Keratinocyte (primary cell): Measurements from ENCODE around the gene MKLN1. TPM values are rescaled to one million over a fixed set of nuclear protein-coding genes. Genes with fewer than 3 reads are reported as not detected.

Experiments used
- DNase-seq: peaks from one replicate; pipeline ENCODE4 v3.0.0-alpha.2; 2011; ENCODE audit warnings: low read depth, missing footprints, low spot score
- FAIRE-seq: peaks from 2 replicates; lab custom pipeline; 2011; peaks lifted over from hg19 to GRCh38; lab: Jason Lieb, UNC
- H2AFZ ChIP-seq: 2 replicates; pipeline ENCODE4 v1.6.0; 2012; ENCODE audit warnings: low read length, control low read depth, inconsistent platforms; ENCODE audit not compliant: control insufficient read depth
- H3K27ac ChIP-seq: 2 replicates; pipeline ENCODE4 v1.5.1; 2011; ENCODE audit warnings: low read length; ENCODE audit not compliant: control insufficient read depth, insufficient read depth
- H3K27me3 ChIP-seq: 3 replicates; pipeline ENCODE4 v1.6.0; 2011; ENCODE audit warnings: low read length; ENCODE audit not compliant: control insufficient read depth, insufficient read depth; ENCODE audit errors: extremely low read depth
- H3K36me3 ChIP-seq, 2 experiments: 2 replicates in 1 of 2; 3 replicates in 1 of 2; pipeline ENCODE4 v1.5.1; 2011; ENCODE audit warnings: low read length in 2 of 2, mild to moderate bottlenecking in 1 of 2; ENCODE audit not compliant: control insufficient read depth in 2 of 2, insufficient read depth in 2 of 2; ENCODE audit errors: extremely low read depth in 1 of 2
- H3K4me1 ChIP-seq: 3 replicates; pipeline ENCODE4 v1.5.1; 2011; ENCODE audit warnings: low read length; ENCODE audit not compliant: control insufficient read depth, insufficient read depth; ENCODE audit errors: extremely low read depth
- H3K4me2 ChIP-seq: 3 replicates; pipeline ENCODE4 v1.6.0; 2011; ENCODE audit warnings: low read depth, low read length; ENCODE audit not compliant: control insufficient read depth, insufficient read depth; ENCODE audit errors: extremely low read depth
- H3K4me3 ChIP-seq, 3 experiments: fragments of 200-600 bp in 1 of 3; sonication (generic) in 1 of 3; 2 replicates in 2 of 3; 3 replicates in 1 of 3; pipeline ENCODE4 v1.5.1; 2011 to 2016; ENCODE audit warnings: low read length in 3 of 3, mild to moderate bottlenecking in 3 of 3, control low read depth in 2 of 3, inconsistent platforms in 1 of 3, low read depth in 1 of 3, mixed read lengths in 1 of 3, mixed run types in 1 of 3, moderate library complexity in 1 of 3; ENCODE audit not compliant: control insufficient read depth in 2 of 3, insufficient read depth in 2 of 3; ENCODE audit errors: extremely low read depth in 1 of 3
- H3K79me2 ChIP-seq: 2 replicates; pipeline ENCODE4 v1.6.0; 2012; ENCODE audit warnings: low read length; ENCODE audit not compliant: control insufficient read depth, insufficient read depth
- H3K9ac ChIP-seq: 3 replicates; pipeline ENCODE4 v1.6.0; 2011; ENCODE audit warnings: low read length; ENCODE audit not compliant: control insufficient read depth, insufficient read depth; ENCODE audit errors: extremely low read depth
- H3K9me1 ChIP-seq: 3 replicates; pipeline ENCODE4 v1.6.0; 2011; ENCODE audit warnings: low read length; ENCODE audit not compliant: control insufficient read depth, insufficient read depth; ENCODE audit errors: extremely low read depth
- H3K9me3 ChIP-seq: 2 replicates; pipeline ENCODE4 v1.5.1; 2012; ENCODE audit warnings: low read depth, low read length; ENCODE audit not compliant: control insufficient read depth
- H4K20me1 ChIP-seq: 3 replicates; pipeline ENCODE4 v1.6.0; 2011; ENCODE audit warnings: low read length; ENCODE audit not compliant: control insufficient read depth, insufficient read depth; ENCODE audit errors: extremely low read depth
- CTCF ChIP-seq, 3 experiments: IDR thresholded peaks in 1 of 3; conservative IDR thresholded peaks in 1 of 3; optimal IDR thresholded peaks in 1 of 3; 2 replicates in 2 of 3; 3 replicates in 1 of 3; pipeline versions ENCODE3 to v1.5.1; 2011; ENCODE audit warnings: low read length in 3 of 3, mild to moderate bottlenecking in 3 of 3, moderate library complexity in 2 of 3, control low read depth in 1 of 3, inconsistent platforms in 1 of 3; ENCODE audit not compliant: insufficient read depth in 2 of 3; ENCODE audit errors: extremely low read depth in 1 of 3
- EZH2 ChIP-seq: IDR thresholded peaks from one replicate; pipeline ENCODE4 v1.6.1; 2012; ENCODE audit warnings: inconsistent platforms, mild to moderate bottlenecking, low read length, moderate library complexity
- dilution Hi-C: fragments of 300-500 bp; cut with MboI; formaldehyde crosslinking; loops from one replicate; pipeline ENCODE4 v1.7.0; 2020; ENCODE audit warnings: low sequenced_read_pairs; ENCODE audit not compliant: extremely low pct_ligation_motif_present
- polyA plus RNA-seq, 5 experiments: library from polyadenylated mRNA; depleted of rRNA in 3 of 5; stranded (reverse) in 3 of 5; stranded (forward) in 1 of 5; unstranded in 1 of 5; fragments of >200 nt; gene quantifications; 1 replicate in 1 of 5; 2 replicates in 3 of 5; 3 replicates in 1 of 5; pipeline versions ENCODE4 v1.2.1 to v1.2.3, GENCODE V29; 2011 to 2012; ENCODE audit warnings: missing spikeins in 2 of 5, low read depth in 1 of 5, low replicate concordance in 1 of 5

Gene MKLN1
- polyA plus RNA-seq, 1 donor (not counting 4 experiments of a cell fraction or from before 2014, with no cell fraction given): 43.8 TPM

- peaks cover 88% of the 10 kb centered on the region for H3K79me2 ChIP-seq
- H3K9me1 ChIP-seq: no peaks in the 10 kb centered on the region
- no peak overlapping the region for H3K9ac ChIP-seq
- no peaks in the 10 kb centered on the region for H3K27me3 ChIP-seq
- dilution Hi-C loops: no loop called here
- H3K36me3 ChIP-seq: no peaks in the 10 kb centered on the region
- no peak for TF ChIP-seq CTCF (optimal IDR thresholded peaks at IDR 0.05 in 1 of 3, IDR thresholded peaks at IDR 0.05 in 1 of 3, conservative IDR thresholded peaks at IDR 0.05 in 1 of 3; ENCODE audit: extremely low read depth in 1 of 3, insufficient read depth in 2 of 3, low read length in 3 of 3)
- no peak for TF ChIP-seq EZH2
- H2AFZ ChIP-seq: no peak overlapping the region
- no peak overlapping the region for H3K4me2 ChIP-seq
- H3K4me1 ChIP-seq: peaks cover 7% of the 10 kb centered on the region
- no peak overlapping the region for H3K4me3 ChIP-seq
- no peak overlapping the region for H3K27ac ChIP-seq
- DNase-seq (no peak), FAIRE-seq (no peak)
- no peaks in the 10 kb centered on the region for H3K9me3 ChIP-seq
- peaks cover 16% of the 10 kb centered on the region for H4K20me1 ChIP-seq
Measured at GRCh38 chr7:131364767-131365344, 37.2 kb downstream of the MKLN1 start.

- Histone ChIP-seq H3K9me3 (no peaks in the 10 kb centered on the region), H3K4me3 (no peak overlapping the region), H3K9me1 (peaks cover 4% of the 10 kb centered on the region), H3K27ac (no peak overlapping the region), H3K36me3 (no peaks in the 10 kb centered on the region), H4K20me1 (peaks cover 26% of the 10 kb centered on the region), H3K9ac (no peak overlapping the region), H3K79me2 (peaks cover 84% of the 10 kb centered on the region), H3K27me3 (no peaks in the 10 kb centered on the region), H2AFZ (no peak overlapping the region), H3K4me1 (peaks cover 17% of the 10 kb centered on the region), H3K4me2 (no peak overlapping the region)
- FAIRE-seq (no peak), DNase-seq (no peak)
- dilution Hi-C loops: no loop called here
- TF ChIP-seq CTCF (optimal IDR thresholded peaks at IDR 0.05 in 1 of 3, IDR thresholded peaks at IDR 0.05 in 1 of 3, conservative IDR thresholded peaks at IDR 0.05 in 1 of 3; ENCODE audit: extremely low read depth in 1 of 3, insufficient read depth in 2 of 3, low read length in 3 of 3) (no peak), EZH2 (no peak)
Measured at GRCh38 chr7:131365838-131366237, 38.2 kb downstream of the MKLN1 start.
